ENCODE results near the gene ZNF442.
"Not testable (repeated sequence)": the region's sequence is repeated elsewhere in the genome, so short reads cannot be mapped to it uniquely, and the experiment has no call there.

ZNF442 gene

GRCh38 chr19:12330340-12330739, 35.1 kb downstream of the ZNF442 start:
- DNase-seq (ENCODE audit: low read depth in 2 of 2) = no peak

GRCh38 chr19:12325690-12326089, 39.8 kb downstream of the ZNF442 start:
- DNase-seq (ENCODE audit: low read depth in 2 of 2) = no peak

GRCh38 chr19:12318782-12319413, 46.6 kb downstream of the ZNF442 start:
- DNase-seq (ENCODE audit: low read depth in 2 of 2) = no peak

- DNase-seq (ENCODE audit: low read depth in 2 of 2) = no peak
Measured at GRCh38 chr19:12314553-12314952, 50.9 kb downstream of the ZNF442 start.

GRCh38 chr19:12308891-12309290, 56.6 kb downstream of the ZNF442 start:
- not testable (repeated sequence) for DNase-seq (ENCODE audit: low read depth in 2 of 2)

All from stimulated activated CD4-positive, alpha-beta T cell treated with anti-CD3 and anti-CD28 coated beads, Interleukin-1b, Interleukin-23, amount 100 ng/mL, for 1 hour (primary cell).